Ectodermal cell (in vitro differentiated cells): Measurements from ENCODE around the gene MROH8.

Source experiments
- H3K27ac ChIP-seq: 2 replicates; pipeline ENCODE4 v1.7.0; 2013; ENCODE audit warnings: mild to moderate bottlenecking, low read depth, low read length; ENCODE audit not compliant: insufficient read depth, poor library complexity, severe bottlenecking
- H3K27me3 ChIP-seq: 2 replicates; pipeline ENCODE4 v1.7.0; 2013; ENCODE audit warnings: mild to moderate bottlenecking, low read length; ENCODE audit not compliant: insufficient read depth, control insufficient read depth, poor library complexity, severe bottlenecking
- H3K36me3 ChIP-seq: one replicate; pipeline ENCODE4 v1.7.0; 2013; ENCODE audit warnings: low read length; ENCODE audit not compliant: control insufficient read depth, insufficient read depth
- H3K4me1 ChIP-seq: one replicate; pipeline ENCODE4 v1.7.0; 2013; ENCODE audit warnings: low read length; ENCODE audit not compliant: control insufficient read depth, insufficient read depth
- H3K4me3 ChIP-seq: 2 replicates; pipeline ENCODE4 v1.7.0; 2013; ENCODE audit warnings: low read depth, low read length, control low read depth; ENCODE audit not compliant: insufficient read depth
- H3K9me3 ChIP-seq: 2 replicates; pipeline ENCODE4 v1.7.0; 2013; ENCODE audit warnings: mild to moderate bottlenecking, low read length, moderate library complexity; ENCODE audit not compliant: control insufficient read depth
- whole genome bisulfite sequencing, 2 experiments: methylation state at CpG; one replicate each; pipeline ENCODE4 v1.1.7; 2013; ENCODE audit warnings: missing lambda C conversion rate in 2 of 2; 5-methylcytosine and 5-hydroxymethylcytosine counted together

MROH8 gene

DNA sequence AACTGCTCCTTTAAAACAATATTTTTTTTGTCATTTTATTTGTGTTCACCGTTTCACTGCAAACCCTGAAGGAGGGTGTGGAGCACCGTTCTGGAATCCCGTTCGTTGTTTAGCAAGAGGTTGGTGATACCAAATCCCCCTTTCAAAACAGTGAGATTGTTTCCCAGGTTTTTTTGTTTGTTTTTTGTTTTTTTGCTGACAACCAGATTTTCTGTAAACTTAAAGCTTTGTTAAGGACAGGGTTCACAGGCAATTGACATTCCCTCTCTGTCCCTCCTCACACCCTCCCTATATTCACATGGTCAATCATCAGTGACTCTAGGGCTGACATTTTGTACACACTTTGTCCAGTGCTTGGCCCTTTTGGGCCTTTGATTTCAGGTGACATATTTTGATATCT, 21.0 kb upstream of the MROH8 start:
- Histone ChIP-seq H3K27ac (no peak overlapping the region), H3K4me3 (no peak overlapping the region), H3K36me3 (peaks cover 11% of the 10 kb centered on the region), H3K9me3 (no peaks in the 10 kb centered on the region), H3K4me1 (peaks cover 17% of the 10 kb centered on the region), H3K27me3 (no peaks in the 10 kb centered on the region)
- WGBS, 2 experiments: 96 to 100% methylated on average over 4 of the region's 4 CpGs

DNA sequence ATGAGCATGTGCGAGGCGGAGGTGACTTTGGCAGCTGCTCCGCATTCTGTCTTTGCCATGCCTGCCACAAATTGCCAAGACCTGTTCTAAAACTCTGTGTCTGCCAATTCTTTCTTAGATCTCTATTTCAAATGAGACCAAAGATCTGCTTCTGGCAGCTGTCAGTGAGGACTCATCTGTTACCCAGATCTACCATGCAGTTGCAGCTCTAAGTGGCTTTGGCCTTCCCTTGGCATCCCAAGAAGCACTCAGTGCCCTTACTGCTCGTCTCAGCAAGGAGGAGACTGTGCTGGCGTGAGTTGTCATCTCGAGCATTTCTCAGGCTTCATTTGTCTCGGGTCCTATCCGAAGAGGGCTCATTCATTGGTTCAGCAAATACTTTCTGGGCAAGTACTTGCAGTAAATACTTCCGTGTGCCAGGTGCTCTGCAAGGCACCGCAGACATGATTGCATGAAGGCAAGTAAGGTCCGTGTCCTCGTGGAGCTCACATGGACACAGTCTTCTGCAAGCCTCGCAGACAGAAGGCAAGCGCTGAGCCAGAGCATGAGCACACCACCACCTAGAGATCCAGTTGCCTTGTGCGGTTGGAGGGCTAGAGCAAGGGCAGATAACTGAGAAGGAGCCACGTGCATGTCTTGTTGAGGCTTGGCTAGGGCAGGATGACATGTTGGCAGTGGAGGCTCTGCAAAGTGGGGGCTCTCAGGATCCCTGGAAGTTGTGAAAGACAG, 19.7 kb upstream of the MROH8 start:
- H3K36me3 ChIP-seq: peaks cover 4% of the 10 kb centered on the region
- 88 to 92% methylated on average over 16 of the region's 16 CpGs for WGBS, 2 experiments

DNA sequence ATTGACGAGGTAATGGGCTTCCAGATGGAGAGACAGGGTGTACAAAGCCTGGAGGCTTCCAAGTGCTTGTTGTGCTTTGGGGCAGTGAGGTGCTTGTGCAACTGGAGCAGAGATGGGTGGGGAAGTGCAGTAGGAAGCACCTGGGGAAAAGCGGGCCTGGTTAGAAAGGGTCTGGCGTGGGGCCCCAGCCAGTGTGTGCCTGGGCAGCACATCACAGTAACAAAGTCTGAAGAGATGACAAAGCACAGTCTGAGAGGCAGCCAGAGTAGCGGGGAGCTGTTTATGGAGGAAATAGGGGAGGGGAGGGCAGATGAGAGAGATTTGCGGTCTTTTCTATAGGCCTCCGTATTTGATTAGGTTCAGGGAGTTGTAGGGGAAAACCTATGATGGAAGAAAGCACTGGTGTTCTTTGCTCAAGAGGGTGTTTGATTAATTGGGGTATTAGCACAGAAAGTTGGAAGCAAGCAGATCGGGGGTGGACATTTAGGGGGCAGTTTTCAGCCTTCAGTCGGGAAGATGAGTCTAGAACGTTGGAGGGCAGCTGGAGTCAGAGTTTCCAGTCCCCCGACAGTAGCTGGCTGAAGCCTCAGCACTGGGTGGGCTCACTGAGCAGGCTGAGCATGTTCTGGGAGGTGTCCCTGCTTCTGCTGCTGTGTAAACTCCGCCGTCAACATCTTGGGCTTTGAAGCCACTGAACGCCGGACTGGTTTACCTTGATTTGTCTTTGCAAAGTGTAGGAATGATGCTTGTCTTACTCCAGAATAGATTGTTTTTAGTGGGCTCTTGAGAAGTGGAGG, 15.5 kb upstream of the MROH8 start:
- H3K36me3 ChIP-seq: peaks cover 5% of the 10 kb centered on the region
- 79 to 80% methylated on average over 14 of the region's 14 CpGs for WGBS, 2 experiments
- H3K4me3 ChIP-seq: no peak overlapping the region
- no peak overlapping the region for H3K27ac ChIP-seq
- no peaks in the 10 kb centered on the region for H3K27me3 ChIP-seq
- H3K9me3 ChIP-seq: no peaks in the 10 kb centered on the region
- peaks cover 6% of the 10 kb centered on the region for H3K4me1 ChIP-seq

More for the DNA sequence above, 19.7 kb upstream of the MROH8 start:
- Histone ChIP-seq H3K4me3 (no peak overlapping the region), H3K27ac (no peak overlapping the region), H3K27me3 (no peaks in the 10 kb centered on the region), H3K9me3 (no peaks in the 10 kb centered on the region), H3K4me1 (peaks cover 6% of the 10 kb centered on the region)

- H3K4me1 ChIP-seq: peaks cover 6% of the 10 kb centered on the region
- no peaks in the 10 kb centered on the region for H3K9me3 ChIP-seq
- WGBS, 2 experiments: 96 to 97% methylated on average over 8 of the region's 8 CpGs
- no peak overlapping the region for H3K4me3 ChIP-seq
- peaks cover 6% of the 10 kb centered on the region for H3K36me3 ChIP-seq
- no peak overlapping the region for H3K27ac ChIP-seq
- H3K27me3 ChIP-seq: no peaks in the 10 kb centered on the region
Observed at GRCh38 chr20:37193821-37194220, 14.5 kb upstream of the MROH8 start.

DNA sequence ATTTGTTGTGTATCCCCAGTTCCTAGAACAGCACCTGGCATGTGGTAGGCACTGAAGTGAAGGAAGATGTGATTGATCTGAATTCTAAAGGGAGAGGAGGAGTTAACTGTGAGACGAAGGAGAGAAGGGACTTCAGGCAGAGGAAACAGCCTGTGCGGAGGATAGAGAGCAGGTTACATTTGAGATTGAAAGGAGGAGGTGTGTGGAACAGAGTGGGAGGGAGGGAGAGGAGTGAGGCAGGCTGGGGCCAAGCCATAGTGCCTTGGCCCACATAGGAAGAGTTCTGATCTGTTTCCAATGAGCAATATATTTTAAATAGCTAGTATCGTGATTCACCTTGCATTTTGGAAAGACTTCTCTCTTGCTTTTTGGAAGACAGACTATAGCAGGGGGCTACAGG, 13.9 kb upstream of the MROH8 start:
- H3K27me3 ChIP-seq: no peaks in the 10 kb centered on the region
- H3K4me3 ChIP-seq: no peak overlapping the region
- no peaks in the 10 kb centered on the region for H3K9me3 ChIP-seq
- H3K27ac ChIP-seq: no peak overlapping the region
- H3K36me3 ChIP-seq: peaks cover 11% of the 10 kb centered on the region
- WGBS, 2 experiments: 86 to 90% methylated on average over 3 of the region's 3 CpGs
- H3K4me1 ChIP-seq: peaks cover 6% of the 10 kb centered on the region

DNA sequence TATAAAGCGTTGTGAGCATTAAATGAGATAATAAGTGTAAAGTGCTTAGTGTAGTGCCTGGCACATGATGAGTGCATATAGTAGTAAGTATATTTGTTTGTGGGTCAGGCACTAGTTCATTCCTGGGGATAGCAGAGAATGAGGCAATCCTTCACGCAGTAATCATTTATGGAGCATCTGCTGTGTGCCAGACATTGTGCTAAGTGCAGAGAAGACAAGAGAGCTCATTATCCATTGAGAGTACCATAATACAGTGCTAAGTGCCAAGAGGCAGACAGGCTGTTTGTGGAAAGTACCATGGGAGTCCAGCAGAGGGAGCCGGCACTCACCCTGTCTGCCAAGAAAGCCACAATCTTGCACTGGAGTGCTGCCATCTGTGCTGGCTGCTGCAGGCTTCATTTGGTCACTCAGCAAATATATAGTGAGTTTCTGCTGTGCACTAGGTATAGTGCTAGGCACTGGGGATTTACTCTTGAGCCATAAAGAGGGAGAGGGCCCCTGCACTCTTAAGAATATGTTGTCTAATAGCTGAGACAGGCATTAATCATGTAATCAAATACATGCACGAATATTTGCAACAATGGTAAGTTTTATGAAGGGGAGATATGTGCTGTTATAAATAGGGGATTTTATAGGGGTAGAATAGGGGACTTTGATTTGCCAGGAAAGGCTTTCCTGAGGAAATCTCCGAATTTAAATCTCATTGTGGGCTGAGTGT, 12.9 kb upstream of the MROH8 start:
- no peaks in the 10 kb centered on the region for H3K27me3 ChIP-seq
- 55 to 59% methylated on average over 5 of the region's 5 CpGs for WGBS, 2 experiments
- peaks cover 19% of the 10 kb centered on the region for H3K36me3 ChIP-seq
- no peak overlapping the region for H3K4me3 ChIP-seq
- H3K9me3 ChIP-seq: no peaks in the 10 kb centered on the region
- H3K4me1 ChIP-seq: peaks cover 6% of the 10 kb centered on the region
- no peak overlapping the region for H3K27ac ChIP-seq

- 93 to 95% methylated on average over 8 to 9 of the region's 9 CpGs for WGBS, 2 experiments
- Histone ChIP-seq H3K27me3 (no peaks in the 10 kb centered on the region), H3K36me3 (peaks cover 27% of the 10 kb centered on the region), H3K4me3 (no peak overlapping the region), H3K9me3 (no peaks in the 10 kb centered on the region), H3K4me1 (no peaks in the 10 kb centered on the region), H3K27ac (no peak overlapping the region)
Observed at GRCh38 chr20:37190354-37191112, 11.2 kb upstream of the MROH8 start.

DNA sequence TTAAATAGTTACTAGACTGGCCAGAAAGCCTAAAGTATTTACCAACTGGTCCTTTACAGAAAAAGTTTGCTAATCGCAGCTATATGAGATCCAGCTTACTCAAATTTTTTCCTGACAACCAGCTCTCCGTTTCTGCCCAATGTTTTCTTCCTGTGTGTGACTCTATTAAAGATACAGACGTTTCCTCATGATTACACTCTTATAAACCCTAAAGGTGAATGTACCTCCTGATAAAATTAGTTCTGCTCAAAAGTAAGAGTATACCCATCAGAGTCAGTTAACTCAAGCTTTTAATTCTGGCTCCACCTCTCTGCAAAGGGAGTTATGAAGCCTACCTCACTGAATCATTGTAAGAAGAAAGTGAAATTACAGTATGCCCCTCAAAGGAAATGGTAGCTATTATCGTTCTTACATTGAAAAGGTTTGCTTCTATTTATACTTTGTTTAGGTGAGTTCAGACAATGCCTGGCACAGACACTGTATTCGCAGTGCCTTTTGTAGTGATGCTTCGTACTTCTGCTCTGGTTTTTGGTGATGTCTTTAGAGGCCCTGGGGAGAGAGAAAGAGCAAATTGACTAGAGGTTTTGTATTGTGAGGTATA, 10.2 kb upstream of the MROH8 start:
- 92 to 93% methylated on average over 6 of the region's 6 CpGs for WGBS, 2 experiments
- H3K4me1 ChIP-seq: no peaks in the 10 kb centered on the region
- H3K27me3 ChIP-seq: no peaks in the 10 kb centered on the region
- peaks cover 33% of the 10 kb centered on the region for H3K36me3 ChIP-seq
- H3K27ac ChIP-seq: no peak overlapping the region
- H3K4me3 ChIP-seq: no peak overlapping the region
- no peaks in the 10 kb centered on the region for H3K9me3 ChIP-seq

GRCh38 chr20:37188787-37189186, 9.4 kb upstream of the MROH8 start:
- H3K36me3 ChIP-seq: peaks cover 38% of the 10 kb centered on the region

More at GRCh38 chr20:37188787-37189186, 9.4 kb upstream of the MROH8 start:
- H3K4me3 ChIP-seq: no peak overlapping the region
- WGBS, 2 experiments: 81 to 83% methylated on average over 7 of the region's 7 CpGs
- H3K27me3 ChIP-seq: no peaks in the 10 kb centered on the region
- no peak overlapping the region for H3K27ac ChIP-seq
- H3K4me1 ChIP-seq: no peaks in the 10 kb centered on the region
- H3K9me3 ChIP-seq: no peaks in the 10 kb centered on the region
